ENCODE data around the gene OLIG3.

The OLIG3 gene

DNA sequence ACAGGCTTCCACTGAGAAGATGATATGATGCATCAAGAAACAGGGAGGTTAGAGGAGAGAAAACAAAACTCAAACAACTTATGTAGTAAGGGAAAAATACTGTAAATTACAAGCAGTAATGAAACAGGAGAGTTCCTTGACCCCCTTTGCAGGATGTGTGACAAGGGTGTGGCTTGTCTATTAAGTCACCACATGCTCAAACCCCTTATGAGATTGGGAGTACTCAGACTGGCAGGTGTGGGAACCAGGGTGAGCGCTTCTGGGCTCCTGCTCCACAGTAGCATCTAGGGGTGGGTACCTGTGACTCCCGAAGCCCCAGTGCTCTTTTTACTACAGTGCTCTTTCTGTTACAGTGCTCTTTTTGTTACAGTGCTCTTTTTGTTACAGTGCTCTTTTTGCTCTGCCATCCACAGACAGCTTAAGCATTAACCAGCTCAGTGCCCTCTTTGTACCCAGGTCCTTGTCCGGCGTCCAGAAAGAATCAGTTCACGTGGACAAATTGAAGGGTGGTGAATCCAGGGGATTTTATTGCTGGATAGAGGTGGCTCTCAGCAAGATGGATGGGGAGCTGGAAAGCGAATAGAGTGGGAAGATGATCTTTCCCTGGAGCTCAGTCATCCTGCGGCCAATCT, 28.7 kb downstream of the OLIG3 start:
- no peak for DNase-seq

DNA sequence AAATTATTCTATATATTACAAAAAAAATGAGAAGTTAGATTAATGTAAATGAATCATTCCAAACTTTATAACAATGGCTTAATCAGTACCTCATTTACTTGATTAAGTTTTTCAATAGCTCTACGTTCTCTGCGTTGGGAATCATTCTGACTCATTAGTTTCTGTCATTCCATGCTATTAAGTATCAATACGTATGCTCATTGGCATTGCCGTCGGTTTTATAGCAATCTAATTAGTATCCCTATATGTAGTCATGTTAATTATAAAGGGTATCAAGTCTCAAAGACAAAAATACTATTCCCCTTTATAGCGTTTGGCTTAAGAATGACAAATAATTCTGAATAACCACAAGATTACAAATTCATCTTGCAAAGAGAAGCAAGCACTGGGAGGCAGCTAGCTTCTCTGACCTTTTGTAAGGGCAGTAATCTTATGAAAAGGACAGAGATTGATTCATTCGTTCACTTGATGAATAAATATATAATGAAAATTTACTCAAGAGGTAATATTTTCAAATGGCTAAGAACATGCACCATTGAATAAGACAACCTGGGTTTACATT, 41.8 kb downstream of the OLIG3 start:
- no peak for DNase-seq

DNA sequence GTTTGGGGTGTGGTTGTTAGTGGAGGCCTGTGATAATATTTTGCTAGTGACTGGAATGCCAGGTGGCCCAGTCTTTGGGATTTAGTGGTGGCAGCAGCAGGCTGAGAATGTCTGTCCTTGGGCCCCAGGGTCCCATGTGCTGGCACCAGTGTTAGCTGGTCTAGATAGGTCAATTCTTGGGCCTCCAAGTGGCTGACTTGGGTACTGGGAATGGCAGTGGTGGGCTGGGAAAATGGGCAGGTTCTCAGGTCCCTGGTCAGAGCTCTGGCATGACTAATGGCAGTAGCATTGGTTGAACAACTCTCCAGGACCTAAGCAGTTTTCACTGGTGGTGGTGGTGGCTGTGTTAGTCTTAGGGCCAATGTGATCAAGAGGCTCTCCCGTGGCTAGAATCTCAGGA, 50.3 kb downstream of the OLIG3 start:
- DNase-seq, result no peak

Data from NCI-H1092 (cell line).